ENCODE results near the gene GPR153.

GRCh38 chr1:6207921-6208320 is 53.0 kb downstream of the GPR153 start:
- TF ChIP-seq CTCF (IDR thresholded peaks at IDR 0.05; ENCODE audit: low read length) (no peak), EZH2 (IDR thresholded peaks at IDR 0.05; ENCODE audit: borderline replicate concordance, low read length) (no peak)
